PC-3 (cell line): ENCODE results near the gene PAK4.

Source experiments
- CTCF ChIP-seq: fragments of 300-600 bp; sonication (generic); conservative IDR thresholded peaks from 2 replicates; pipeline ENCODE4 v1.5.1; 2017; ENCODE audit warnings: antibody characterized with exemption, low read depth, mild to moderate bottlenecking, low read length
- EZH2phosphoT487 ChIP-seq: fragments of 300-600 bp; sonication (generic); IDR thresholded peaks from 2 replicates; pipeline ENCODE4 v1.6.1; 2018; ENCODE audit warnings: mild to moderate bottlenecking, antibody characterized with exemption, low read length, borderline replicate concordance

- no peak for TF ChIP-seq CTCF
- no peak for TF ChIP-seq EZH2phosphoT487
These were observed 54.2 kb downstream of the PAK4 start for GRCh38 chr19:39179754-39180153.
